Activated CD4-positive, alpha-beta memory T cell treated with anti-CD3 and anti-CD28 coated beads for 36 hours (primary cell): ENCODE data around the gene TBC1D2B. TPM values are rescaled to one million over a fixed set of nuclear protein-coding genes. Genes with fewer than 3 reads are reported as not detected.

Experiments
- CTCF ChIA-PET: fragments of 350-600 bp; sonication (Branson Sonifier 250); formaldehyde crosslinking; loops from one replicate; lab custom pipeline; 2021; ENCODE audit warnings: antibody characterized with exemption, inconsistent platforms; lab: Charles Lee
- POLR2A ChIA-PET: fragments of 350-600 bp; sonication (Branson Sonifier 250); formaldehyde crosslinking; loops from one replicate; lab custom pipeline; 2021; ENCODE audit warnings: antibody characterized with exemption; lab: Charles Lee
- DNase-seq: peaks from one replicate; pipeline ENCODE4 v3.0.0-alpha.2; 2020
- H3K27ac Mint-ChIP-seq: one replicate; pipeline ENCODE4 v1.8.0; 2021; ENCODE audit warnings: mixed read lengths
- H3K27me3 Mint-ChIP-seq: one replicate; pipeline ENCODE4 v1.8.0; 2021; ENCODE audit warnings: mixed read lengths
- H3K36me3 Mint-ChIP-seq: one replicate; pipeline ENCODE4 v1.8.0; 2021; ENCODE audit warnings: mixed read lengths
- H3K4me1 Mint-ChIP-seq: one replicate; pipeline ENCODE4 v1.8.0; 2021; ENCODE audit warnings: low read depth, mixed read lengths
- H3K4me3 Mint-ChIP-seq: one replicate; pipeline ENCODE4 v1.8.0; 2021; ENCODE audit warnings: mild to moderate bottlenecking, mixed read lengths
- H3K9me3 Mint-ChIP-seq: one replicate; pipeline ENCODE4 v1.8.0; 2021; ENCODE audit warnings: mixed read lengths
- intact Hi-C: fragments of 100-400 bp; cut with micrococcal nuclease; formaldehyde crosslinking; loops from one replicate; pipeline ENCODE4 v1.15.1; 2023
- total RNA-seq, 2 experiments: library from RNA; stranded (reverse); gene quantifications; one replicate each; pipeline ENCODE4 v1.2.3, GENCODE V29; 2021

The TBC1D2B gene
- total RNA-seq, 2 experiments from 2014 or later = 47.9 to 57.8 TPM

DNA sequence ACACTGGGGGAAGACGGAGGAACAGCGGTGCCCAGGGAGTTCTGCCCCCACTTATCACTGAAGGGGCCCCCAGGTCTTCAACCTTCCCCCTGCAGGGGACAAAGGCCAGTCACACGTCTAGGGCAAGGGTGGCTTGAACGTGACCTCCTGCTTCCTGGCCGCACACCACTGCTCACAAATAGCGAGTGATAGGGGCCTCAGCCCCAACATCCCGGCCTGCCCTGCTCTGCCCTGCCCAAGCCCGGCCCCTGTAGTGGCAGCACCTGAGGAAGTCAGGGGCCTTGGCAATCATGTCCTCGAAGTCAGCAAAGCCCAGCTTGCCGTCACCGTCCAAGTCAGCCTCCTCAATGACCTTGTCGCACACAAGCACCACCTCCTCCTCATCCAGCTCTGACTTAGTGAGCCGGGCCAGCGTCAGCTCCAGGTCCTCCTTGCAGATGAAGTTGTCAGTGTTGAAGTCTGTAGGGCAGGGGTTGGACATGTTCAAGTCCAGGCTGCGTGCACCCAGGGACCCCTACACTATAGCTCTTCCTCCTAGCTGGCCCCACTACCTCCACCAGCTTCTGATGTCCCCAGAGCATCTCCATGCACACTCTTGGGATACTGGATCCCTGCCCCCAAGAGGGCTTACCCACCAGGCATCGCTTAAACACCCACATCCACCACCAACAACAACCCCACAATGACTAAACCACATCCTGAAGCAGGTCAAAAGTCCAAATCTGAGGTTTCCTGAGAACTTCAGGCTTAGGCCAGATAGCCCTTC, 28.1 kb upstream of the TBC1D2B start:
- DNase-seq = peak; percentile 35
- H3K4me1 Mint-ChIP-seq = peaks cover 39% of the 10 kb centered on the region
- no peaks in the 10 kb centered on the region for H3K27me3 Mint-ChIP-seq
- H3K36me3 Mint-ChIP-seq = no peaks in the 10 kb centered on the region
- no peak overlapping the region for H3K4me3 Mint-ChIP-seq
- peak overlapping the region; percentile 68 for H3K27ac Mint-ChIP-seq
- ChIA-PET CTCF (interaction anchor here (0.7 to 10.2 kb wide), 7 partner anchors 28 to 150 kb away, joined by 3 to 141 read pairs (median 5); partner anchors contain the start of gene TBC1D2B), POLR2A (no interaction called here)
- H3K9me3 Mint-ChIP-seq = no peaks in the 10 kb centered on the region
- intact Hi-C loops = loop anchor here (2.0 to 5.0 kb wide), 3 partner anchors 29 to 53 kb away; partner anchors contain the start of gene TBC1D2B

- peak; percentile 19 for DNase-seq
- intact Hi-C loops = loop anchor here (2.0 to 5.0 kb wide), 2 partner anchors 28 to 53 kb away; partner anchors contain the start of gene TBC1D2B
- peaks cover 39% of the 10 kb centered on the region for H3K4me1 Mint-ChIP-seq
- peak overlapping the region; percentile 78 for H3K27ac Mint-ChIP-seq
- POLR2A ChIA-PET = no interaction called here
- no peak overlapping the region for H3K4me3 Mint-ChIP-seq
- H3K27me3 Mint-ChIP-seq = no peaks in the 10 kb centered on the region
- no peaks in the 10 kb centered on the region for H3K36me3 Mint-ChIP-seq
- H3K9me3 Mint-ChIP-seq = no peaks in the 10 kb centered on the region
- CTCF ChIA-PET = interaction anchor here (1.1 to 10.2 kb wide), 8 partner anchors 27 to 146 kb away, joined by 3 to 141 read pairs (median 8); partner anchors contain the start of gene TBC1D2B
These were observed 27.3 kb upstream of the TBC1D2B start for GRCh38 chr15:78104566-78105475.

DNA sequence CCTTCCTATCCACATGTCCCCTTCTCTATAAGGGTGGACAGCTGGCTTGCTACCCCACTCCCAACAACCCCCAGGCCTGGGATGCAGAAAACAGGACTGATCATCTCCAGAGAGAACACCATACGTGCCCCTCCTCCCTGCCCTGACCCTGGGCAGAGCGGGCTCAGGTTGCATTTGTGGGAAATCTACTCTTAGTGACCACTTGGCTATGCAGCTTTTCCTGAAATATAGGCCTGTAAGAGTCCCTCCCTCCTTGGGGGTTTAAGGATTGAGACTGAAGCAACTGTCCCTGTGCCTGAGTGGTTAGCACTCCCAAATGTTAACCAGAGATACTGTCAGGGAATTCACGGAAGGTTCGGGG, 26.6 kb upstream of the TBC1D2B start:
- POLR2A ChIA-PET = interaction anchor here (0.6 to 1.3 kb wide), 2 partner anchors 11 to 45 kb away, joined by 3 to 5 read pairs; partner anchors contain the start of gene IDH3A
- Mint-ChIP-seq H3K9me3 (no peaks in the 10 kb centered on the region), H3K36me3 (no peaks in the 10 kb centered on the region), H3K4me1 (peaks cover 39% of the 10 kb centered on the region), H3K27ac (peak overlapping the region; percentile 78), H3K27me3 (no peaks in the 10 kb centered on the region), H3K4me3 (no peak overlapping the region)
- no peak for DNase-seq
- CTCF ChIA-PET = interaction anchor here (1.1 to 10.2 kb wide), 9 partner anchors 26 to 145 kb away, joined by 3 to 141 read pairs (median 4); no protein-coding TSS in a partner anchor
- intact Hi-C loops = loop anchor here (2.0 kb wide), 1 partner anchor 27 kb away; the partner anchor contains the start of gene TBC1D2B

DNA sequence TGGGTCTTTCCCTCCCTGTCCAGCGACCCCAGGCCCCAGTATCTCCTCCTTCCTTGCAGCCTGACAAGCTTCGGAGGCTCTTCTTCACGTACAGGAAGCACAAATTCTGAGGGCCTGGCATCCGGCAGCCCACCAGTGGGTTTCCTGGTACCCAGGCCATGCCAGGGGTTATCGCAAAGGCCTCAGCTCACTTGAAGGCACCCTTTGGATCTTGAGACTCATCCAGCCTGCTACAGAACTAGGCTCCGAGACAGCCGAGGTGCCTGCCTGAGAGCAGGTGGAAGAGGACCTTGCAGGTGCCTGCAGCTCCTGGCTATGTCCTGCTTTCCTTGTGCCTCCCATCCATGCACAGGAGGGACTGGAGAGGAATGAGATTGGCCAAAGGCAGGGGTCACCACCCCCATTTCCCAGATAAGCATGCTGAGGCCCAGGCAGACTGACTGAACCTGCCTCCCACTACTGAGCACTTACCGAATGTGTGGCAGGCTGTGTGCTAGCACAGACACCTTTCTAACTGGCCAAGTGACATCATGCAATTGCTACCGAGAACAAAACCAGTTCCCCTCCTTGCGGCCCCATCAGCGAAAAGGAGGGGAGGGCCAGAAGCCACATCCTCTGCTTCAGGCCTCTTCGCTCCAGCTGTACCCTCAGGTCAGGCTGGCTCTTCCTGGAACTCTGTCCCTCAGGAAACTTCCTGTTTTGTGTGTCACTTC, 26.1 kb upstream of the TBC1D2B start:
- intact Hi-C loops = loop anchor here (2.0 kb wide), 1 partner anchor 27 kb away; the partner anchor contains the start of gene TBC1D2B
- Mint-ChIP-seq H3K9me3 (no peaks in the 10 kb centered on the region), H3K4me1 (peaks cover 39% of the 10 kb centered on the region), H3K36me3 (no peaks in the 10 kb centered on the region), H3K27me3 (no peaks in the 10 kb centered on the region), H3K27ac (peak overlapping the region; percentile 78), H3K4me3 (no peak overlapping the region)
- ChIA-PET POLR2A (interaction anchor here (0.6 to 1.3 kb wide), 2 partner anchors 10 to 46 kb away, joined by 3 to 5 read pairs; partner anchors contain the start of gene IDH3A), CTCF (interaction anchor here (0.9 to 10.2 kb wide), 10 partner anchors 10 to 145 kb away, joined by 3 to 141 read pairs (median 4); no protein-coding TSS in a partner anchor)
- DNase-seq = peak; percentile 87

GRCh38 chr15:78102741-78103140, 25.2 kb upstream of the TBC1D2B start:
- Mint-ChIP-seq H3K4me3 (no peak overlapping the region), H3K27ac (no peak overlapping the region), H3K9me3 (no peaks in the 10 kb centered on the region), H3K4me1 (peaks cover 37% of the 10 kb centered on the region), H3K36me3 (no peaks in the 10 kb centered on the region), H3K27me3 (no peaks in the 10 kb centered on the region)
- POLR2A ChIA-PET = no interaction called here
- CTCF ChIA-PET = interaction anchor here (0.9 to 10.2 kb wide), 8 partner anchors 11 to 144 kb away, joined by 3 to 141 read pairs (median 5); no protein-coding TSS in a partner anchor
- no peak for DNase-seq
- intact Hi-C loops = no loop called here

DNA sequence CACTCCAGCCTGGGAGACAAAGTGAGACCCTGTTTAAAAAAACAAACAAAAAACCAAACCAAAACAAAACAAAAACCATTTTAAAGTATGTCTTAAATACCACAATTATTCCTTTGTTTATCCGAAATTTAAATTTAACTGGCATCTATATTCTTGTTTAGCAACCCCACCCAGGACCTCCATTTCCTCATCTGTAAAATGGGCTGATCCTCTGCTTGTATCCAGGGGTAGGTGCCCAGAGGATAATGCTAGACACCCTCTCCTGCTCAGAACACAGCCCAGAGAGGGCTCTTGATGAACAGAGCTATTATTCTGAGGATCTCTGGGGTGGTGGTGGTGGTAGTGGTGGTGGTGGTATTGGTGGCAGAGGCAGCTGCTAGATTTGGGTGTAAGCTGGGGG, 24.7 kb upstream of the TBC1D2B start:
- Mint-ChIP-seq H3K27me3 (no peaks in the 10 kb centered on the region), H3K4me1 (peaks cover 37% of the 10 kb centered on the region), H3K36me3 (no peaks in the 10 kb centered on the region), H3K27ac (no peak overlapping the region), H3K4me3 (no peak overlapping the region), H3K9me3 (no peaks in the 10 kb centered on the region)
- DNase-seq = no peak
- CTCF ChIA-PET = interaction anchor here (1.0 to 9.8 kb wide), 6 partner anchors 9 to 136 kb away, joined by 3 to 140 read pairs (median 4); no protein-coding TSS in a partner anchor
- intact Hi-C loops = no loop called here
- POLR2A ChIA-PET = no interaction called here

DNA sequence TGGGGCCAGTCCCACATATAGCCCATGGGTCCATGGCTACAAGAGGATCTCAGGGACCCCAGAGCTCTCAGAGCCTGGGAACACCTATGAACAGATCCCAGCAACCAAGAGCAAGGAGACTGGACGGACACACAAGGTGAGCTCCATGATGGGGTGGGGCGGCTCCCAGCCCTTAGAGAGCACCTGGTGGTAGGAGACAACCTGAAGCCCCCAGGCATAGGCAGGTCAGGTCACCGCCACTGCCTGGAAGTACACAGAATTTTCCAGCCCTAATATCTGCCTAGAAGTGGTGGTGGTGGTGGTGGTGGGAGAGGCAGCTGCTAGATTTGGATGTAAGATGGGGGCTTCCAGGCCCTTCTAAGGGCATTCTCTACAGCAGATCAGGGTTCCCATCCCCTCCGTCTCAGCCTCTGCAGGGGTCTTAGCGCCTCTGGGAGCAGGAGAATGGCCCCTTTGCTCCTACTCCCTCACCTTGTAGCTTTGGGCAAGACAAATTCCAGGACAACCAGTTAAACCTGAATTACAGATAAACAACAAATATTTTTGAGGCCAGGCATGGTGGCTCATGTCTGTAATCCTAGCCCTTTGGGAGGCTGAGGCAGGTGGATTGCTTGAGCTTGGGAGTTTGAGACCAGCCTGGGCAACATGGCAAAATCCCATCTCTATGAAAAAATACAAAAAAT, 24.1 kb upstream of the TBC1D2B start:
- H3K36me3 Mint-ChIP-seq = no peaks in the 10 kb centered on the region
- ChIA-PET CTCF (interaction anchor here (1.0 to 9.8 kb wide), 4 partner anchors 8 to 135 kb away, joined by 4 to 140 read pairs (median 4); no protein-coding TSS in a partner anchor), POLR2A (interaction anchor here (1.1 kb wide), 1 partner anchor 36 kb away, joined by 3 read pairs; no protein-coding TSS in a partner anchor)
- no peak overlapping the region for H3K4me3 Mint-ChIP-seq
- H3K9me3 Mint-ChIP-seq = no peaks in the 10 kb centered on the region
- no peak overlapping the region for H3K27ac Mint-ChIP-seq
- DNase-seq = peak; percentile 4
- intact Hi-C loops = no loop called here
- H3K4me1 Mint-ChIP-seq = peaks cover 37% of the 10 kb centered on the region
- H3K27me3 Mint-ChIP-seq = no peaks in the 10 kb centered on the region

DNA sequence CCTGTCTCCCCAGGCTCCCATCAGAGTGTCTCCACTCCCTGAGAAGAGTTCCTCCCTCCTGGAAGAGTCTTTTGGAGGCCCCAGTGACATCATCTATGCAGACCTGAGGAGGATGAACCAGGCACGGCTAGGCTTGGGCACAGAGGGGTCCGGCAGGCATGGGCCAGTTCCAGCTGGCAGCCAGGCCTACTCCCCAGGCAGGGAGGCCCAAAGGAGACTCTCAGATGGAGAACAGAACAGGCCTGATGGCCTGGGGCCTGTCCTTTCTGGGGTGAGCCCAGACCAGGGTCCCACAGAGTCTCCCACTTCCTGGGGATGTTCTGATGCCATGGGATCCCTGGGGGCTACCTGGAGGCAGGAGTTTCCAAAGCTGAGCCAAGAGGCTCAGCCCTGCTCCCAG, 23.4 kb upstream of the TBC1D2B start:
- Mint-ChIP-seq H3K27ac (no peak overlapping the region), H3K9me3 (no peaks in the 10 kb centered on the region), H3K27me3 (no peaks in the 10 kb centered on the region), H3K36me3 (no peaks in the 10 kb centered on the region), H3K4me3 (no peak overlapping the region), H3K4me1 (peaks cover 32% of the 10 kb centered on the region)
- intact Hi-C loops = no loop called here
- ChIA-PET CTCF (interaction anchor here (9.8 kb wide), 1 partner anchor 134 kb away, joined by 140 read pairs; no protein-coding TSS in a partner anchor), POLR2A (interaction anchor here (1.1 kb wide), 1 partner anchor 35 kb away, joined by 3 read pairs; no protein-coding TSS in a partner anchor)
- DNase-seq = peak; percentile 5

- POLR2A ChIA-PET = no interaction called here
- CTCF ChIA-PET = interaction anchor here (1.1 to 1.3 kb wide), 2 partner anchors 10 kb away, joined by 5 to 9 read pairs; no protein-coding TSS in a partner anchor
- intact Hi-C loops = no loop called here
- Mint-ChIP-seq H3K4me3 (no peak overlapping the region), H3K27me3 (no peaks in the 10 kb centered on the region), H3K9me3 (no peaks in the 10 kb centered on the region), H3K36me3 (no peaks in the 10 kb centered on the region), H3K27ac (no peak overlapping the region), H3K4me1 (peaks cover 5% of the 10 kb centered on the region)
- peak; percentile 6 for DNase-seq
These were observed 20.7 kb upstream of the TBC1D2B start for GRCh38 chr15:78098131-78098755.

DNA sequence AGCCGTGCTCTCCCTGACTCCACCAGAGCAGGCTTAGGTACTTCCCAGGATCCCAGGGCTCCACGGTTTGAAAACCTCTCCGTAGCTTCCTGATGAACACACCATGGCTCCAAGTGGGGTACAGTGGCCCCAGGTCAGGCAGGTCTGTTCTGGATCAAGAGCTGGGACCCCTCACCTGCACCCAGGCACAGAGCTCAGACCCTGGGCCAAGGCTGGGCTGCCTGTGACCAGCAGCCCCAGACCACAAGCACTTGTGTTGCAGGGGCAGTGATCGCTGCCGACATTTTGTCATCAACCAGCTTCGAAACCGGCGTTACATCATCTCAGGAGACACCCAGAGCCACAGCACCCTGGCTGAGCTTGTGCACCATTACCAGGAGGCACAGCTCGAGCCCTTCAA, 20.2 kb upstream of the TBC1D2B start:
- Mint-ChIP-seq H3K9me3 (no peaks in the 10 kb centered on the region), H3K4me1 (no peaks in the 10 kb centered on the region), H3K27ac (no peak overlapping the region), H3K4me3 (no peak overlapping the region), H3K27me3 (no peaks in the 10 kb centered on the region), H3K36me3 (no peaks in the 10 kb centered on the region)
- intact Hi-C loops = no loop called here
- CTCF ChIA-PET = interaction anchor here (1.1 kb wide), 1 partner anchor 11 kb away, joined by 5 read pairs; no protein-coding TSS in a partner anchor
- DNase-seq = peak; percentile 5
- POLR2A ChIA-PET = no interaction called here
